NCI-H345 treated with DMSO at 0.1 percent for 48 hours (cell line): ENCODE measurements around the gene EIF2B2.
"Not testable (repeated sequence)": the region's sequence is repeated elsewhere in the genome, so short reads cannot be mapped to it uniquely, and the experiment has no call there.

ENCODE experiments used
- DNase-seq: peaks from one replicate; lab custom pipeline; 2025; ENCODE audit not compliant: unreplicated experiment; lab: John Stamatoyannopoulos, UW

EIF2B2 gene

GRCh38 chr14:74988993-74989392 is 13.7 kb upstream of the EIF2B2 start:
- DNase-seq, result no peak

DNA sequence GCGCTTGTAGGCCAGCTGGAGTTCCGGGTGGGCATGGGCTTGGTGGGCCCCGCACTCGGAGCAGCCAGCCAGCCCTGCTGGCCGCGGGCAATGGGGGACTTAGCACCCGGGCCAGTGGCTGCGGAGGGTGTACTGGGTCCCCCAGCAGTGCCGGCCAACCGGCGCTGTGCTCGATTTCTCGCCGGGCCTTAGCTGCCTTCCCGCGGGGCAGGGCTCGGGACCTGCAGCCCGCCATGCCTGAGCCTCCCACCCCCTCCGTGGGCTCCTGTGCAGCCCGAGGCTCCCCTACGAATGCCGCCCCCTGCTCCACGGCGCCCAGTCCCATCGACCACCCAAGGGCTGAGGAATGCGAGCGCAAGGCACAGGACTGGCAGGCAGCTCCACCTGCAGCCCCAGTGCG is 8.5 kb upstream of the EIF2B2 start:
- DNase-seq, result not testable (repeated sequence)

DNA sequence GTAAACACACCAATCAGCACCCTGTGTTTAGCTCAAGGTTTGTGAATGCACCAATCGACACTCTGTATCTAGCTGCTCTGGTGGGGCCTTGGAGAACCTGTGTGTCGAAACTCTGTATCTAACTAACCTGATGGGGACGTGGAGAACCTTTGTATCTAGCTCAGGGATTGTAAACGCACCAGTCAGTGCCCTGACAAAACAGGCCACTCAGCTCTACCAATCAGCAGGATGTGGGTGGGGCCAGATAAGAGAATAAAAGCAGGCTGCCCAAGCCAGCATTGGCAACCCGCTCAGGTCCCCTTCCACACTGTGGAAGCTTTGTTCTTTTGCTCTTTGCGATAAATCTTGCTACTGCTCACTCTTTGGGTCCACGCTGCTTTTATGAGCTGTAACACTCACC is 6.9 kb upstream of the EIF2B2 start:
- DNase-seq, result not testable (repeated sequence)

GRCh38 chr14:75001261-75001660 is 1.5 kb upstream of the EIF2B2 start:
- DNase-seq, result no peak

GRCh38 chr14:75001899-75002298 is 822 bp upstream of the EIF2B2 start:
- DNase-seq, result no peak

DNA sequence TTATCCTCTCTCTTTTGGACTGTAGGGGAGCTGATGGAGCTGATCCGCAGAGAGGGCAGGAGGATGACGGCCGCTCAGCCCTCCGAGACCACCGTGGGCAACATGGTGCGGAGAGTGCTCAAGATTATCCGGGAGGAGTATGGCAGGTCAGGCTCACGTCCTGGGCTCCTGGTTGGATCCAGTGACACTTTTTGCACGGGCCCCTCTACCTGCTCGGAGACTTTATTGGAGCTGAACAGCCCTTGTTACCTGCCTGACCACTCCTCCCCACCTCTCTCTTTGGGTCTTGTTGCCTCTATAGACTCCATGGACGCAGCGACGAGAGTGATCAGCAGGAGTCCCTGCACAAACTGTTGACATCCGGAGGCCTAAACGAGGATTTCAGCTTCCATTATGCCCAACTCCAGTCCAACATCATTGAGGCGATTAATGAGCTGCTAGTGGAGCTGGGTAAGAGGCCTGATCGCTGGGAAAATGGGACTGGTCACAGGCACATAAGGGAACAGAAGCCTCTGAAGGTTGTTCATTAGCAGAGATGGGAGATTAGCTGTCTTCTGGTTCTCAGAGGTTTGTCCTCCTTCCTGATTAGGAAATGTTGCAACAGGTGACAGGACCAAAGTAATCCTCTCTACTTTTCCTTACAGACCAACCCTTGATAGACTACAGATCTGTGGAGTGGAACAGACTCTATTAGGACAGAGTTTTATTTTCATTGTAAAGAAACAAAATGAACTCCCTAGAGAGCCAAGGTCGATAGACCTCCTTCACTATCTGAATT is 718 bp downstream of the EIF2B2 start:
- DNase-seq, result no peak

DNA sequence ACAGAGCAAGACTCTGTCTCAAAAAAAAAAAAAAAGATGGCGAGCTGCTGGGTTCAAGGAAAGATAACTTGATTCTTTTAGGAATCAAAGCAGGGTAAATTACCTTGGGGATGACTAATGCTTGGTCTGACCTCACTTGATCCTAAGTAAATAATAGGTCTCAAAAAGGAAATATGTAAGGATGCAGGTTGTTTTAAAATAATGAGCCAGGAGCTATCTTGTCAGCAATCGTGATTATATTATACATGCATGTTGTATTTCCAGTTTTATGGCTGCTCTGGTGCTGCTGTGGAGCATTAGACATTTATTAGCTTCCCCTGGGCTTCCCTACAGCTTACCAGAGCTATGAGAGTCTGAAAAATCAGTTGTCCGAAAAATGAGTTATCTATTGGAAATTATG is 2.6 kb downstream of the EIF2B2 start:
- DNase-seq, result no peak

DNA sequence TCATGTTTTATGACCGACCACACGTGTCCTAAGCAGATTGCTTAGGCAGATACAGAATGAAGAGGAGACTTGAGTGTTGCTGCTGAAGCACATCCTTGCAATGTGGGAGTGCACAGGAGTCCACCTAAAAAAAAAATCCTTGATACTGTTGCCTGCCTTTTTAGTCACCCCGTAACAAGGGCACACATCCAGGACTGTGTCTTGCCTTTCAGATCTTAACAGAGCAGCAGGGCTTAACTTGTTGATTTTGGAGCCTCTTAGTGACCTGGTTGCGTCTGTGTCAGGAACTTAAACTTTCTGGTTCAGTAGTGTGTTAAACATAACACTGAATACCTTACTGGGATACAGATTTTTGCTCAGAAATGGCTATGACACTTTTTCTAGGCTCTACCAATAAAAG is 6.5 kb downstream of the EIF2B2 start:
- DNase-seq, result no peak

DNA sequence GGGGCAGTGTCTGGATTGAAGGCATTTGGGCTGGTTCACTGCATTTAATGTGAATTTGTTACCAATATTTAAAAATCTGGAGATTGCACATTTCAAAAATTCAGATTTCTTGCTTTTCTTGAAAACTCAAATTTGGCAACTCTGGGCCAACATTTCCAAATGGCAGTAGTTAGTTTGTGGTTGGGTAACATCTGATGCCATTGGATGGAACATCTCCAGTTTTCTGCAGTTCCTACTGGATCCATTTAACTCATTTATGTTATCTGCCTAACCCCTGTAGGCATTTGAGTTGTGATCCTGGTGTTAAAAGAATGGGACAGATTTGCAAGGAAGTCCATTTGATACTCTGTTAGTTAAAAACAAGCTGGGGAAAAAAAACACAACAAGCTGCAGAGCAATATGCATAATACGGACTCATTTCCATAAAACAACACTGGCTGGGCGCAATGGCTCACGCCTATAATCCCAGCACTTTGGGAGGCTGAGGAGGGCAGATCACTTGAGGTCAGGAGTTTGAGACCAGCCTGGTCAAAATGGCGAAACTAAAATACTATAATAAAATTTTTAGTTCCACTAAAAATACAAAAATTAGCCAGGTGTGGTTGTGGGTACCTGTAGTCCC is 7.9 kb downstream of the EIF2B2 start:
- no peak for DNase-seq

GRCh38 chr14:75011356-75011994 is 8.8 kb downstream of the EIF2B2 start:
- no peak for DNase-seq

- DNase-seq, result no peak
Measured at GRCh38 chr14:75013290-75013689, 10.6 kb downstream of the EIF2B2 start.

GRCh38 chr14:75015496-75015895 is 12.8 kb downstream of the EIF2B2 start:
- DNase-seq, result no peak

GRCh38 chr14:75016815-75017214 is 14.1 kb downstream of the EIF2B2 start:
- DNase-seq, result no peak

- no peak for DNase-seq
Measured at GRCh38 chr14:75018694-75019093, 16.0 kb downstream of the EIF2B2 start.

DNA sequence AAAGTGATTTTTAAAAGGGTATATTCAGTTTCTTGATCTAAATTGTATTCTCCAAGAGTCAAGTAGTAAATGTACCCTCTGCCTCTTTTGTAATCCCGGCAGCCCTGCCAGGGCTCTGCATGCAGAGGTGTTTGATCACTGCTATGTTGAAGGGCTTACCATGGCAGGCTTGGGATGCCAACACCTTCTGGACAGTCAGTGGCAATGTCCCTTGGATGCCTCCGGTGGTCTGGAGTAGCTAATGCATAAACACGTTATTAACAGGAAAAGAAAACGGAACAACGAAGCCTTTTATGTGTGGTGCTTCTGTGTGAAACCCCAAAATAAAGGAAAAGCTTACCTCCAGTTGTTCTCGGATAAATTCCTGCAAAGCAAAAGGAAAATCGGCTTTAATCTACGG is 19.9 kb downstream of the EIF2B2 start:
- no peak for DNase-seq

DNA sequence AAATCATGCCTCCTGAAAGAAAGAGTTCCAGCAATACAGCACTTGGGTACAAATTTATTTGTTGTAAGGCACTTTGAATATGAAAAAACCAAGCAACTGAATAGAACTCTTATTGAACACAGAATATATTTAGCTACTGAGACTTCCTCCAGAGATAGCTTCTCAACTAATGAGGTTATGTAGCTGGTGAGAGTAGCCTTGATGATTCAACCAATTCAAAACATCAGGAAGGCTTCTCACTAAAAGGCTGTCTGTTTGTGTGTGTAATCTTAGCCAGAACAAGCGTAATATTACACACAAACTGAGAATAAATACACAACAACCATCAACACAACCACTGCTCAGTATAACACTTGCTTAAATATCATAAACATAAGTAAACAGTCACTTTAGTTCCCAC is 20.4 kb downstream of the EIF2B2 start:
- DNase-seq, result no peak

DNA sequence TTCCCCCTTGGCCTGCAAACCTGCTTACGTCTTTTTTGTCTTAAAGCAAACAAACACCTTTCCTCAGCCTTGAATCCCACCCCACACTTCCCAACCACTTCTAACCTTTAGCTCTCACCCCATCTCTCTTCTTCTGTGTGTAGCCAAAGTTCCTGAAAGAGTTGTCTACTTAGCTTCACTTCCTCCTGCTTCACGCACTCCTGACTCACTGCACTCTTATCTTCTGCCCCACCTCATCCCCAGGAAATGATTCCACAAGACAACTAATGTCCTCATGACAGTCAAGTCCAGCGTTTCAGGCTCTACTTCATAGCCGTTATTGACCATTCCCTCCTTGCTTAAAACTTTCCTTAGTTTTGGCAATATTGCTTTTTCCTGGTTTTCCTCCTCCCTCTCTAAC is 22.4 kb downstream of the EIF2B2 start:
- DNase-seq, result no peak

- no peak for DNase-seq
Measured at GRCh38 chr14:75025876-75026275, 23.2 kb downstream of the EIF2B2 start.

DNA sequence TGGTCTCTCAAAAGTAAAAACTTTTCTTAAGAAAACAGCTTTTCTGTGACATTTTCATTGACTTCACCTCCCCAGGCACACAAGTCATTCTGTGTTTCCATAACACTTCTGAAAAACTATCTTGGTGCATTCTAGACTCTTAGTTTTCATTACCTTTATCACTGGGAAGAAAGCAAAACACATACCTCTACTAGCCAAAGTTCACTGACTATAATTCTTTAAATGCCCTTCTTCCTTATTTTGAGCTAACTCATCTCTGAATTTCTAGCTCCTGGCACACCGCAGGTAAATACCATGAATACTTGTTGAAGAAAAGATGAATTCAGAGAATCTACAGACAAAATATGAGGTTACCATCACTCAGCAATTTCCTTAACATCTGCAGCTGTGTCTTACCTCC is 27.4 kb downstream of the EIF2B2 start:
- no peak for DNase-seq

DNA sequence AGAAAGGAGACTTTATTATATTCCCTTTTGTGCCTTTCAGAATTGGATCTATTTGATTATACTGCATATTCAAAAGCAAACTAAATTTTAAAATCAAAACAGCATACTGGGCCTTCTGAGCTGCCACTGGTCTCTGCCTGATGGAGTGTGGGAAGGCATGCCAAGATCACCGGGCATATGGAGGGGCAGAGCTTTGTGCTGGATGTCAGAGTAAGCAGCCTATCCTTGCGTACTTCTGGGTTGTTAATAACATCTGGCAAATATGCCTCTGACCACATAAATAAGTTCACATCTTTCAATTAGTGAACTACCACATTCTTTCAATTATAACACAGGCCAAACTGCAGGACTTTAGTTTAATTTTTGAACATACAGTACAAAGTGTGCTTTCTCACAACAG is 30.2 kb downstream of the EIF2B2 start:
- no peak for DNase-seq

DNA sequence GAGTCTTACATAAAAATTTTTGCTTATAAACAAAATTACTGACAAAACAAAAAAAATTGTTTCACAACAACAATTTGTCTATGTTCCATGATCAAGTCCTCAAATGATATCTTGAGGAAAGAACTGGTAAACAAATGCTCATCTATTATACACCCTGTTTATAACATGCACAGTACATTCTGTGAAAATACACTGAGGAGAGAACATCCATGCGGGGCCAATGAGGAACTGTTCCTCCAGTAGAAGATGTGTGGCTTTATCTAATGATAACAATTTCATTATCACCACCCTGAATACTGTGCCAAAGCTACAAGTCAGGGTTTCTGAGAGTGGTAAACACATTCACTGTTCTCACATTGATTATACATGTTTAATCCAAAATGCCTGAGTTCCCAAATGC is 37.8 kb downstream of the EIF2B2 start:
- no peak for DNase-seq

GRCh38 chr14:75040959-75041358 is 38.2 kb downstream of the EIF2B2 start:
- no peak for DNase-seq
